HG02610 (cell line): ENCODE results near the gene SPNS1.
"Not testable (repeated sequence)": the region's sequence is repeated elsewhere in the genome, so short reads cannot be mapped to it uniquely, and the experiment has no call there.

Source experiments
- ATAC-seq: cut with Tn5 transposase; IDR thresholded peaks from one replicate; pipeline ENCODE4 v1.9.1; 2021; ENCODE audit warnings: mild to moderate bottlenecking, moderate library complexity; ENCODE audit not compliant: unreplicated experiment

Gene SPNS1

DNA sequence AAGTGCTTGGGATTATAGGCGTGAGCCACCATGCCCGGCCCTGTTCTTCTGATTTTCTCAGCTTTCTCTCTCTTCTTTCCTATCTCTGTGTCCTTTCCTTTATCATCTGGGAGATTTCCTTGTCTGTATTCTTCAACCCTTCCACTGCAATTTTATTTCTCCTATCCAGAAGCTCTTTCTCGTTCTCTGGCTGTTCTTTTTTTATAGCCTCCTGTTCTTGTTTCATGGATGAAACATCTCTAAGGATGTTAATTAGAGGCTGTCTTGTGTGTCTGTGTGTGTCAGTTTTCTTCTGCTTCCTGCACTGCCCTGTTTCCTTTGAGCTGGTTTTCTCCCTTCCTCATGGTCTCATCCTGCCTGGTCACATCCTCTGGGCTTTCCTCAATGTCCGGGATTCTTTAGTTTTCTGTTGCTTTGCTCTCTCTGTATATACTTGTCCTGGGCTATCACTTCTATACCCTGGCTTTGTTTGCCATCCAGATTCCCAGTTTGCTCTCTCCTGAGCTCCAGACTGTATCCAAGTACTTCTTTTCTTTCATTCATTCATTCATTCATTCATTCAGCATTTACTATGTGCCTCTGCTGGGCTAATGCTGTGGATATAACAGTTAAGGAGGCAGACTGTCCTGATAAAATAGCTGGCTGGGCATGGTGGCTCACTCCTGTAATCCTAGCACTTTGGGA, 12.7 kb downstream of the SPNS1 start:
- ATAC-seq, result no peak

GRCh38 chr16:28989363-28989762, 14.8 kb downstream of the SPNS1 start:
- no peak for ATAC-seq

DNA sequence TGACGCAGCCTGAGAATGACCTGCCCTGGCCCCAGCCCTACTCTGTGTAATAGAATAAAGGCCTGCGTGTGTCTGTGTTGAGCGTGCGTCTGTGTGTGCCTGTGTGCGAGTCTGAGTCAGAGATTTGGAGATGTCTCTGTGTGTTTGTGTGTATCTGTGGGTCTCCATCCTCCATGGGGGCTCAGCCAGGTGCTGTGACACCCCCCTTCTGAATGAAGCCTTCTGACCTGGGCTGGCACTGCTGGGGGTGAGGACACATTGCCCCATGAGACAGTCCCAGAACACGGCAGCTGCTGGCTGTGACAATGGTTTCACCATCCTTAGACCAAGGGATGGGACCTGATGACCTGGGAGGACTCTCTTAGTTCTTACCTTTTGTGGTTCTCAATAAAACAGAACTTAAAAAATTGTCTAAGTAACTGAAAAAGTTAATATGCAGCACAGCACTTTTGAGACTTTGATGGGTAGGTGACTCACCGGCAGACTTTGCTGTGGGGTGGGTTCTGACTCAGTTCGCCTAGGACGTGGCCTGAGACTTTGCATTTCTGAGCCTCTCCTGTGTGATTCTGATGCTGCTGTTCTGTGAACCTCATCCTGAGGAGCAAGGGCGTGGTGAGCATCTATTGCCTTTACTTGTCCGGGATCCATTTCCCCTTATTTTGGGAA, 15.9 kb downstream of the SPNS1 start:
- no peak for ATAC-seq

DNA sequence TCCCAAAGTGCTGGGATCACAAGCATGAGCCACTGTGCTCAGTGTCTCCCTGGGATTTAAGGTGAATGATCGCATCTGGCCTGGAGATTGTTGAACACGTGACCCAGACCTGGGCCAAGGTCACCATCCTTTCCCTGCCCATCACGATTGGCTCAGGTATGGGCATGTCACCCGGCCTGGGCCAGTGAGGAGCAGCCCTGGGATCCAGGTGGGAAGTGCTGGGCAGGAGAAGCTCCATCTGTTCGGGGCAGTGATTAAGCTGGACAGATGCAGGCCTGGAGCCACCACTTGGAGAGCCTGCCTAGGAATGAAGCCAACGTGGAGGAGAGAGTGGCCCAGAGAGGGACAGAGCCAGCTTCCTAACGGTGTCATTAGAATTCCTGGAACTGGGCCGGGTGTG, 17.1 kb downstream of the SPNS1 start:
- no peak for ATAC-seq

GRCh38 chr16:28992496-28992895, 17.9 kb downstream of the SPNS1 start:
- ATAC-seq, result no peak

DNA sequence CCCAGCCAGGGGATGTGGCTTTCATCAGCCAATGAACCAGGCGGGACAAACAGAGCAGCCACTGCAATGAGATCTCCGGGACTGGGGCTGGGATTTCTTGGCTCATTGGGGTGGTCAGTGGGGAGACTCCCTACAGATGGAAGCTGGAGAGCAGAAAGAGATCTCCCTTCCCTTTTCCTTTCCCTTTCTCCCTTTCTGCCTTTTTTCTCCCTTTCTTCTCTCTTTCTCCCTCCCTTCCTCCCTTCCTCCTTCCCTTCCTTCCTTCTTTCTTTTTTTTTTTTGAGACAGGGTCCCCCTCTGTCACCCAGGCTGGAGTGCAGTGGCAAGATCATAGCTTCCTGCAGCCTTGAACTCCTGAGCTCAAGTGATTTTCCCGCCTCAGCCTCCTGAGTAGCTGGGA, 24.3 kb downstream of the SPNS1 start:
- no peak for ATAC-seq

- ATAC-seq, result no peak
Measured at GRCh38 chr16:28999577-28999976, 25.0 kb downstream of the SPNS1 start.

- no peak for ATAC-seq
Measured at GRCh38 chr16:29000019-29000418, 25.4 kb downstream of the SPNS1 start.

- ATAC-seq, result not testable (repeated sequence)
Measured at GRCh38 chr16:29004496-29005139, 30.0 kb downstream of the SPNS1 start.

DNA sequence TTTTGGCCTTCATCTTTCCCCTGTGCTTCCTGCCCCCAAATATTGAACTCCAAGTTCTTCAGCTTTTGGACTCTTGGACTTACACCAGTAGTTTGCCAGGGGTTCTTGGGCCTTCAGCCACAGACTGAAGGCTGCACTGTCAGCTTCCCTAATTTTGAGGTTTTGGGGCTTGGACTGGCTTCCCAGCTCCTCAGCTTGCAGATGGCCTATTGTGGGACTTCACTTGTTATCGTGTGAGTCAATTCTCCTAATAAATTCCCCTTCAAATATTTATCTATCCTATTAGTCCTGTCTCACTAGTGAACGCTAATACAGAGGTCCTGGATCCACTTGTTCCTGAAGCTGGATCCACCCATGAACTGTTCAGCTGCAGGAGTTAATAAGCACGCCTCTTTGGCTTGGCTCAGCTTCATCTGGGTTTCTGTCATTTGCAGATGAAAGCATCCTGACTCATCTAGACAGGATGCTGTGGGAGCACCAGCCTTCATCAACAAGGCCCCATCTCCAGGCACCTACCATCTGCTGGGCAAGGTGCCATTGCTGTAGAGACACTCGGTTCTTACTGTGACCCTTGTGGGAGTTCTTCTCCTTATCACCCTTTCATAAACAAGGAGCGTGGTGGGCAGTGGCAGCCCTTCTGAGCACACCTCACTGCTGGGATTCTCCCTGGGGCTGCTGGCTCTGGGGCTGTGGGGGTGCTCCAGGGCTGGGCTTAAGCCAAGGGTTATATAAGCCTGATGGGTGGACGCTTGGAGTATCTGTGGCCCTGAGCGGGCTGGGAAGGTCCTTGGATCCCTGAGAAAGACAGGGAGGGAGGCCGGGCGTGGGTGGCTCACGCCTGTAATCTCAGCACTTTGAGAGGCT, 33.4 kb downstream of the SPNS1 start:
- no peak for ATAC-seq

GRCh38 chr16:29009050-29009837, 34.7 kb downstream of the SPNS1 start:
- no peak for ATAC-seq

GRCh38 chr16:29009838-29010166, 35.2 kb downstream of the SPNS1 start:
- no peak for ATAC-seq

- no peak for ATAC-seq
Measured at GRCh38 chr16:29011112-29011511, 36.5 kb downstream of the SPNS1 start.

- ATAC-seq, result no peak
Measured at GRCh38 chr16:29011851-29012250, 37.3 kb downstream of the SPNS1 start.

DNA sequence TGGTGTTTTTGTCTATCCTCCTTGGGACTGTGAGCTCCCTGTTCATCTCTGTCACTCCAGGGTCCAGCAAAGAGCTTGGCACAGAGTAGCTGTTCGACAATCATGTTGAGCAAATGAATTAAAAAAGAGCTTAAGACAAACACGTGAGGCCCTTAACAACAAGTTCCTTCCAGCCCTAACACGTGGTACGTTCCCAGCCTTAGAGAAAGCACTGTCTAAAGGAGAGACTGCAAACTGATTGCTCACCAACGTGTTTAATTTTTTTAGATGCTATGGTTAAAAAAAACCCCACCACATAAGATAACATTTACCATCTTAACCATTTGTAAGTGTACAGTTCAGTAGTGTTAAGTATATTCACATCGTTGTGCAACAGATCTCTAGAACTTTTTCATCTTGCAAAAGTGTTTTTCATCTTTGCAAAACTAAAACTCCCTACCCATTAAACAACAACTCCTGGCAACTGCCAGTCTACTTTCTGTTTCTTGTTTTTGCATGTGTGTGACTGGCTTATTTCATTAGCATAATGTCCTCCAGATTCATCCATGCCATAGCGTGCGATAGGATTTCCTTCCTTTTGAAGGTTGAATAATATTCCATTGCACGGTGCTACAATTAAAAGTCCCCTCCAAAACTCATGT, 38.5 kb downstream of the SPNS1 start:
- ATAC-seq, result no peak

- no peak for ATAC-seq
Measured at GRCh38 chr16:29014561-29015069, 40.0 kb downstream of the SPNS1 start.

DNA sequence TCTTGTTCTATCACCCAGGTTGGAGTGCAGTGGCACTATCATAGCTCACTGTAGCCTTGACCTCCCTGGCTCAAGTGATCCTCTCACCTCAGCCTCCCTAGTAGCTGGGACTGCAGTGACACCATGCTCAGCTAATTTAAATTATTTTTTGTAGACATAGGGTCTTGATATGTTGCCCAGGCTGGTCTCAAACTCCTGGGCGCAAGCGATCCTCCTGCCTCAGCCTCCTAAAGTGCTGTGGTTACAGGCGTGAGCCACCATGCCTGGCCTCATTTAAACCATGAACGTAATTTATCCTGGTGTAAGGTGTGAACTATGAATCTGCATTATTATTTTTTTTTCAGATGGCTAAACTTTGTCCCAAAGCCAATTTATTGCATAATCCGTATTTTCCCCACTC, 47.6 kb downstream of the SPNS1 start:
- ATAC-seq, result no peak

GRCh38 chr16:29023279-29024277, 49.0 kb downstream of the SPNS1 start:
- no peak for ATAC-seq

GRCh38 chr16:29024278-29024677, 49.7 kb downstream of the SPNS1 start:
- no peak for ATAC-seq
